Caco-2 (cell line): ENCODE measurements around the gene RPH3AL. TPM values are rescaled to one million over a fixed set of nuclear protein-coding genes. Genes with fewer than 3 reads are reported as not detected.

Experiments
- BruUV-seq: library from RNA; stranded (reverse); fragments of 400-500 nt; replicated peaks from 2 replicates; lab custom pipeline; 2021; lab: Mats Ljungman, UMichigan
- CTCF ChIA-PET: fragments of 300-600 bp; sonication (Branson Sonifier 250); formaldehyde crosslinking; loops from one replicate; lab custom pipeline; 2022; ENCODE audit warnings: antibody characterized with exemption; lab: Charles Lee
- POLR2A ChIA-PET: fragments of 300-600 bp; sonication (Branson Sonifier 250); formaldehyde crosslinking; loops from one replicate; lab custom pipeline; 2022; ENCODE audit warnings: antibody characterized with exemption; lab: Charles Lee
- DNase-seq, 2 experiments: peaks; one replicate each; pipeline versions ENCODE4 v3.0.0 to v3.0.0-alpha.2; 2020 to 2022
- H3K27me3 ChIP-seq: replicated peaks from 2 replicates; pipeline ENCODE4 v1.6.0; 2011; ENCODE audit warnings: low read length; ENCODE audit not compliant: control insufficient read depth, insufficient read depth
- H3K36me3 ChIP-seq: 2 replicates; pipeline ENCODE4 v1.5.1; 2011; ENCODE audit warnings: low read length; ENCODE audit not compliant: control insufficient read depth, insufficient read depth
- H3K4me1 ChIP-seq: fragments of 250-450 bp; sonication (Bioruptor Pico); 2 replicates; pipeline ENCODE4 v1.5.1; 2020; ENCODE audit warnings: mild to moderate bottlenecking
- H3K4me3 ChIP-seq: 2 replicates; pipeline ENCODE4 v1.5.1; 2011; ENCODE audit warnings: low read depth, mild to moderate bottlenecking, control low read depth, low read length
- H3K9me3 ChIP-seq: fragments of 250-450 bp; sonication (Bioruptor Pico); 2 replicates; pipeline ENCODE4 v1.5.1; 2020; ENCODE audit warnings: mild to moderate bottlenecking, moderate library complexity
- H3K27ac Mint-ChIP-seq: one replicate; pipeline ENCODE4 v1.8.0; 2022; ENCODE audit warnings: mixed read lengths; ENCODE audit not compliant: unreplicated experiment
- H3K27me3 Mint-ChIP-seq: one replicate; pipeline ENCODE4 v1.8.0; 2022; ENCODE audit warnings: mixed read lengths; ENCODE audit not compliant: insufficient read depth, unreplicated experiment
- H3K36me3 Mint-ChIP-seq: one replicate; pipeline ENCODE4 v1.8.0; 2022; ENCODE audit warnings: mild to moderate bottlenecking, mixed read lengths; ENCODE audit not compliant: insufficient read depth, unreplicated experiment
- H3K4me1 Mint-ChIP-seq: one replicate; pipeline ENCODE4 v1.8.0; 2022; ENCODE audit warnings: low read depth, mixed read lengths; ENCODE audit not compliant: unreplicated experiment
- H3K4me3 Mint-ChIP-seq: one replicate; pipeline ENCODE4 v1.8.0; 2022; ENCODE audit warnings: mild to moderate bottlenecking, moderate library complexity, mixed read lengths; ENCODE audit not compliant: unreplicated experiment
- H3K9me3 Mint-ChIP-seq: one replicate; pipeline ENCODE4 v1.8.0; 2022; ENCODE audit warnings: mixed read lengths; ENCODE audit not compliant: unreplicated experiment
- intact Hi-C: fragments of 100-400 bp; cut with micrococcal nuclease; formaldehyde crosslinking; loops from one replicate; pipeline ENCODE4 v1.10.0; 2022; ENCODE audit not compliant: unreplicated experiment
- total RNA-seq: library from RNA; stranded (reverse); gene quantifications from 2 replicates; pipeline ENCODE4 v1.2.3, GENCODE V29; 2022
- TF ChIP-seq, protein P1 (sequence below), 2 experiments: fragments of 200-600 bp in 1 of 2; IDR thresholded peaks; 1 replicate in 1 of 2; 2 replicates in 1 of 2; pipeline versions ENCODE4 v1.5.1 to v1.8.0; 2011 to 2022; ENCODE audit warnings: antibody characterized with exemption in 1 of 2, control low read depth in 1 of 2, inconsistent platforms in 1 of 2, low read depth in 1 of 2, low read length in 1 of 2, mild to moderate bottlenecking in 1 of 2, moderate library complexity in 1 of 2; ENCODE audit not compliant: insufficient read depth in 1 of 2, severe bottlenecking in 1 of 2, unreplicated experiment in 1 of 2

RPH3AL gene
- total RNA-seq, 1 experiment from 2014 or later: 36.0 TPM

DNA sequence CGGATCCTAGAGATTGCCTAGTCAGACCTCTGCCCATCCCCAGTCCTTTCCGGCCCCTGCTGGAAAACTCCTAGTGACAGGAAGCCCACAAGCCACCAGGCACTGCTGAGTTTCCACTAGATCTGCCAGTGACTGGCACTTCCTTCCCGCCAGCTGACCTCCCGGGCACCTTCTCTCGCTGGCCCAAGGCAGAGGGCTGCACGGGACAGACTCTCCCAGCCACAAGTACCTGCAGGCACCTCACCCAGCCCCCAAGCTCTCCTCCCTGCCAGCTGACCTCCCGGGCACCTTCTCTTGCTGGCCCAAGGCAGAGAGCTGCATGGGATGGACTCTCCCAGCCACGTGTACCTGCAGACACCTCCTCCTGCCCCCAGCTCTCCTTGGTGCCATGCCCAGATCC, 104.8 kb downstream of the RPH3AL start:
- Histone ChIP-seq H3K4me3 (no peak overlapping the region), H3K27me3 (no peaks in the 10 kb centered on the region), H3K4me1 (no peaks in the 10 kb centered on the region), H3K9me3 (no peaks in the 10 kb centered on the region), H3K36me3 (peaks cover 4% of the 10 kb centered on the region)
- ChIA-PET POLR2A (no interaction called here), CTCF (no interaction called here)
- no peaks in the 10 kb centered on the region for H3K9me3 Mint-ChIP-seq
- intact Hi-C loops: no loop called here
- H3K27me3 Mint-ChIP-seq: no peaks in the 10 kb centered on the region
- no peak overlapping the region for H3K27ac Mint-ChIP-seq
- TF ChIP-seq, protein P1, sequence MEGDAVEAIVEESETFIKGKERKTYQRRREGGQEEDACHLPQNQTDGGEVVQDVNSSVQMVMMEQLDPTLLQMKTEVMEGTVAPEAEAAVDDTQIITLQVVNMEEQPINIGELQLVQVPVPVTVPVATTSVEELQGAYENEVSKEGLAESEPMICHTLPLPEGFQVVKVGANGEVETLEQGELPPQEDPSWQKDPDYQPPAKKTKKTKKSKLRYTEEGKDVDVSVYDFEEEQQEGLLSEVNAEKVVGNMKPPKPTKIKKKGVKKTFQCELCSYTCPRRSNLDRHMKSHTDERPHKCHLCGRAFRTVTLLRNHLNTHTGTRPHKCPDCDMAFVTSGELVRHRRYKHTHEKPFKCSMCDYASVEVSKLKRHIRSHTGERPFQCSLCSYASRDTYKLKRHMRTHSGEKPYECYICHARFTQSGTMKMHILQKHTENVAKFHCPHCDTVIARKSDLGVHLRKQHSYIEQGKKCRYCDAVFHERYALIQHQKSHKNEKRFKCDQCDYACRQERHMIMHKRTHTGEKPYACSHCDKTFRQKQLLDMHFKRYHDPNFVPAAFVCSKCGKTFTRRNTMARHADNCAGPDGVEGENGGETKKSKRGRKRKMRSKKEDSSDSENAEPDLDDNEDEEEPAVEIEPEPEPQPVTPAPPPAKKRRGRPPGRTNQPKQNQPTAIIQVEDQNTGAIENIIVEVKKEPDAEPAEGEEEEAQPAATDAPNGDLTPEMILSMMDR (IDR thresholded peaks at IDR 0.05; ENCODE audit: insufficient read depth in 1 of 2, low read depth in 1 of 2, low read length in 1 of 2, severe bottlenecking in 1 of 2, unreplicated experiment in 1 of 2): no peak
- no peak overlapping the region for H3K4me3 Mint-ChIP-seq
- H3K4me1 Mint-ChIP-seq: no peaks in the 10 kb centered on the region
- DNase-seq: peak in 1 of 2 experiments; percentile 28
- H3K36me3 Mint-ChIP-seq: no peaks in the 10 kb centered on the region
- no TSS peak for BruUV-seq

DNA sequence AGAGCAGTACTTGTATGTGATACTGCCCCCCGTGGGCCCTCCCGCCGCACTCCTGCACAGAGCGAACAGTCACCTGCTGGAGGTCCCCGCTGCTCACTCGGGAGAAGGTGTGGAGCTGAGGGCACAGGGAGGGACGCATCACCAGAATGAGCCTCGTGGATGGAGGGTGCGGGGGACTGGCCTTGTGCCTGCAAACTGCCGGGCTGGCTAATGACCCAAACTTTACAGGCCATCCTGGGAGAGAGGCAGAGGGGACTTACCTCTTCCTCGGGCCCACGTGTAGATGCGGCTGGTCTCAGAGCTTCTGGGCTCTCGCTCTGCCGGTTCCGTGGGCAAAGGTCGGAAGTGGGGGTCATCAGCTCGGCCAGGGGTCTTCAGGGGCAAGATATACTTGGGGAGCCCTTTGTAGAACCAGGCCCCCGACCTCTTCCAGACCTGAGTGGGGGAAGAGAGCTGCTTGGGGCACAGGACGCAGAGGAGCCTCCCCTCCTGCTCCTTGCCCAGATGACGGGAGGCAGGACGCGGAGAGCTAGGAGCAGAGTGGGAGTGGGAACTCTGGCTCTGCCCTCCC, 105.7 kb downstream of the RPH3AL start:
- intact Hi-C loops: no loop called here
- H3K27ac Mint-ChIP-seq: no peak overlapping the region
- H3K36me3 ChIP-seq: peaks cover 4% of the 10 kb centered on the region
- no peaks in the 10 kb centered on the region for H3K36me3 Mint-ChIP-seq
- H3K27me3 Mint-ChIP-seq: no peaks in the 10 kb centered on the region
- no peaks in the 10 kb centered on the region for H3K9me3 ChIP-seq
- H3K4me1 ChIP-seq: no peaks in the 10 kb centered on the region
- POLR2A ChIA-PET: no interaction called here
- CTCF ChIA-PET: no interaction called here
- no peaks in the 10 kb centered on the region for H3K9me3 Mint-ChIP-seq
- peak in 1 of 2 experiments; percentile 26 for DNase-seq
- BruUV-seq: no TSS peak
- H3K27me3 ChIP-seq: no peaks in the 10 kb centered on the region
- no peak overlapping the region for H3K4me3 Mint-ChIP-seq
- TF ChIP-seq, protein P1 (IDR thresholded peaks at IDR 0.05; ENCODE audit: insufficient read depth in 1 of 2, low read depth in 1 of 2, low read length in 1 of 2, severe bottlenecking in 1 of 2, unreplicated experiment in 1 of 2): no peak
- H3K4me1 Mint-ChIP-seq: no peaks in the 10 kb centered on the region
- no peak overlapping the region for H3K4me3 ChIP-seq

DNA sequence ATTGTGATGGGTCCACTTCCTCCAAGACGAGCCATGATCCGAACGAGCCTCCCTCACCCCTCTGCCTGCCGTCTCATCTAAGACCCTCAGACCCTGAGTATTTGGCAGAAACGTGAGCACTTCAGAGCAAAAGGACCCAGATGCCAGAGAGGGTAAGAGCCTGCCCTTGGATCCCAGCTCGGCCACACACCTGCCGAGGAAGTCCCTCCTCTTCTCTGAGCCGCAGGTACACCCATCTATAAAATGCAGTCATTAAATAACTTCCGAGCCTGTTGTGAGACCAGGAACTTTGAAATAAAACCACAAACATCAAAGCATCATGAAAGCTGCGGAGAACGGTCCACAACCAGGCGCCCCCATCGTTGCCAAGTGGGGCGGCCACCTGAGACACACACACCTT, 106.4 kb downstream of the RPH3AL start:
- H3K27ac Mint-ChIP-seq: no peak overlapping the region
- no peaks in the 10 kb centered on the region for H3K36me3 Mint-ChIP-seq
- H3K27me3 Mint-ChIP-seq: no peaks in the 10 kb centered on the region
- H3K9me3 Mint-ChIP-seq: no peaks in the 10 kb centered on the region
- intact Hi-C loops: no loop called here
- CTCF ChIA-PET: no interaction called here
- H3K36me3 ChIP-seq: peaks cover 4% of the 10 kb centered on the region
- no TSS peak for BruUV-seq
- no peak overlapping the region for H3K4me3 Mint-ChIP-seq
- no peak for DNase-seq
- TF ChIP-seq, protein P1 (IDR thresholded peaks at IDR 0.05; ENCODE audit: insufficient read depth in 1 of 2, low read depth in 1 of 2, low read length in 1 of 2, severe bottlenecking in 1 of 2, unreplicated experiment in 1 of 2): no peak
- POLR2A ChIA-PET: no interaction called here
- H3K4me1 ChIP-seq: no peaks in the 10 kb centered on the region
- no peak overlapping the region for H3K4me3 ChIP-seq
- no peaks in the 10 kb centered on the region for H3K9me3 ChIP-seq
- no peaks in the 10 kb centered on the region for H3K4me1 Mint-ChIP-seq
- H3K27me3 ChIP-seq: no peaks in the 10 kb centered on the region
